Kidney capillary endothelial cell (primary cell): ENCODE data around the gene CPEB2.

Experiments
- DNase-seq: peaks from one replicate; pipeline ENCODE4 v3.0.0-alpha.2; 2018; ENCODE audit warnings: low spot score

The CPEB2 gene

DNA sequence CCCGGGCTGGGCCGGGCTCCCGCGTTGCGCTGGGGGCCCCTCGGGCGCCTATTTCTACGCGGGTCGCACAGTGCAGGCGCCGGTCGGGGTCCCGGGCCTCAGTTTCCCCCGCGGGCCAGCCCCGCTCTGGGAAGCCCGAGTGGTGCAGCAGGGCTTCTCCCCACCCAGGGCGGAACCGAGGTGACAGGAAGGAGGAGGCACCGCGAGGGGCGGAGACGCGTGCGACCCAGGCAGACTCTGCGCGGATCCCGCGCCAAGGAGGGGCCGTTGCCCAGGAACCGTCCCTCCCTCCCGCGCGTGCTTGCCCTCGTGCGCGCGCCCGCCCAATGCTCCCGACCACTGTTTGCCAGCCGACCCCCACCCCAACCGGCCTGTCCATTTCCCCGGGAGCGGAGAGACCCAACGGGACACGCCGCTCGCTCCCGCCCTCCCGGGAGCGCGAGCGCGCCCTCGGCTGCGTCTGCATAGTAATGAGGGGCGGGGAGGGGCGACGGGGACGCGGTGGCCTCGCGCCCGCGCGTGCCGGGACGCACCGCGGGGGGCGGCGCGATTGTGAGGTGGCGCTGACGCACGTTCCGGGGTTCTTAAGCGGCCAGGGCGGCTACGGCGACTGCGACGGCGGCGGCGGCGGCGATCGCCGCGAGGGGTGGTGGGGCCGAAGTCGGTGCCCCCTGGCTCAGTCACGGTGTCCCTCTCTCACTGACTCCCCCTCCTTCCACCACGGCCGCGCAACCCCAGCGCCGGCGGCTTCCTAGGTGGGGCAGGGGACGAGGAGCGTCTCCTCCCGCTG lies at the start of gene CPEB2:
Gene CPEB2 (plus strand): TSS at position 613 of the 790 bp plus-strand sequence. CDS start 193 bp downstream, outside the sequence.
- DNase-seq = peak; percentile 87

DNA sequence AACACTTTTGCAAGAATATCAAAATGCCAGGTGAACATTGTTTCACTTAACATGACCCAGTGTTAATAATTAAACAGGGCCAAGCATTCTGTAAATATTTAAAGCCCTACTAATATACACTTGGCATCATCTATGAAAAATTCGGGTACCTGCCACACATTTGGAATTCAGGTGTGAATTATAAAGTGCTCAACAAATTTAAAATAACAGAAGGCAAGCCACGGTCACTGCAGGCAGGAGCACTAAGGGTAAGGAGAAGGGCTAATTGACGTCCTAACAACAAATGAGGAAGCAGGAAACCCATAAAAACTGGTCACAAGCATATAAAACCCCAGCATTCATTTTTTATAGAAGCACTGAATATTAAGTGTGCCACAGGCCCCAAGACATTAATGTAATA lies 43.8 kb upstream of the CPEB2 start:
- no peak for DNase-seq

DNA sequence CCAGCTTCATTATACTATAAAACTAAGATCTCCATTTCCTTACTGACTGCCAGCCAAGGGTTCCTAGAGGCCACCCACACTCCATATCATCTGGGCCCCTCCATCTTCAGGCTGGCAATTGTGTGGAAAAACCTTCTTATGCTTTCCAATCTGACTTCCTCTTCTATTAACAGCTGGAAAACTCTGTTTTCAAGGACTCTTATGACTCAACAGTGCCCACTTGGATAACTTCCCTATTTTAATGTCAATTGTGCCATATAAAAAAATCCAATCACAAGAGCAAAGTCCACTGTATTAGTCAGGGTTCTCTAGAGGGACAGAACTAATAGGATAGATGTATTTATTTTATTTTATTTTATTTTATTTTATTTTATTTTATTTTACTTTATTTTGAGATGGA lies 41.0 kb upstream of the CPEB2 start:
- DNase-seq = no peak

GRCh38 chr4:14965071-14965470 lies 37.2 kb upstream of the CPEB2 start:
- no peak for DNase-seq

DNA sequence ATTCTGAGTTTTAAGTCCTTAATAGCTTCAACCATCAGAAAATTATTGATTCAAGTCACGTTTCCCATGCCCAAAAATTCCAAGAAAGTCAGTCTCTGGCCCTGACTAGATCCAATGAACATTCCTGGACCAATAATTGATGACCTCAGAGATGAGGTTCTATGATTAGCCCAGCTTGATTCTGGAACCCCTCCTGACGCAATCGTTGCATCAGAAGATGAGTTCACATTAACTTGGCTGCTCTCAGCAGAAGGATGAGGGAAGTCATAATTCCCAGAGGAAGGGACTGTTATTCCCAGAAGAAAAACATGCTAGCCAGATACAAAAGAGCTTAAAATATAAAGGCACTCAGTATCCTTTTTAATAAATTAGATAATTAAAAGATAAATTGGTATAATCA lies 34.3 kb upstream of the CPEB2 start:
- no peak for DNase-seq

GRCh38 chr4:14977830-14978229 lies 24.5 kb upstream of the CPEB2 start:
- DNase-seq = no peak

DNA sequence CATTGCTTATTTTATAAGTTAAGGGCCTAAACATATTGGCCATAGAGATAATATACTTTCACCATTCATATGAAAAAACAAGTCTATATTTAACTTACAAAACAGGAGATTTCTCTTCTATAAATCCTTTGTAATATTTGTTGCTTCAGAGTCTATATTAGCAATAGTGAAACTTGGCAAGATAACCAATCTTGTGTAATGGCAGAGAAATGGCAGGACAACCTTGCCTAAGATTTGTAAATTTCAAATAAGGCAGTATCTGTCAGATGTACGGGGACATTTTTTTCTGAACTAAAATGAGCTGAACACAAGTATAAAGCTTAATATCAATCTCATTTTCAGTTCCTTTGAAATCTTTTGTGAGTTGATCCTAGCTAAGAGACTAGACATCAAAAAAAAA lies 17.8 kb upstream of the CPEB2 start:
- no peak for DNase-seq

DNA sequence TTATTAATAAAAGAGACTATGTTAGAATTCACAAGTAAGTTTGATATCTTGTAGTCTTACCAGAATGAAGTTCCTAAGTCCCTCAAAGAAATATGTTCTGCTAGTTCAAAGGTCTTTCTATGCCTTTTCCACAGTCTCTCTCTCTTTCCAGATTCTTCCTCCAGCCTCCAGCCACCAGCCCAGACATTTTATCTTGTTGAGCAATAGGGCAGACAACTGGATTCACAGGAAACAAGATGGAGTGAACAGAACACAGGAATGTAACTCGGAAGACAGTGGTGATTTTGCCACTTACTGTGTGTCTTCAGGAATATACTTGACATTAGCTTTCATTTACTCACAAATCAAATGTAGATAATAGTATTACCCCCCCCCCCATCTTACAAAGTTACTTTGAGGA lies 17.1 kb upstream of the CPEB2 start:
- no peak for DNase-seq

DNA sequence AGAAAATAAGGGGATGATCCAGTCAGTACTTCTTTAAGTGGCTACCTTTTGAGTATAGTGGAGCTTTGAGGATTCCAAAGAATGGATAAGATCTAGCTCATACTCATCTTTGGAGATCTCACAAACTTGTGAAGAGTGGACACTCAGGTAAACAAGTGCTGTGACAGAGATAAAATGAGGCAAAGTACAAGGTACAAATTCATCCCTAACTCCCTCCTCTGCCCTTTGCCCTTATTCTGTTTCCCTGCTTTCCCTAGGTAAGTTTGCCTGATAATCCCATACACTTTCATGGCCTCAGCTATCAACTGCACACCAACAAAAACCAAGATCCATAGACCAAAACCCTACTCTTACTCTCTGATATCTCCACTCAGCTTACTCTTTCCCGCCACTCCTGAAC lies 16.4 kb upstream of the CPEB2 start:
- DNase-seq = no peak

DNA sequence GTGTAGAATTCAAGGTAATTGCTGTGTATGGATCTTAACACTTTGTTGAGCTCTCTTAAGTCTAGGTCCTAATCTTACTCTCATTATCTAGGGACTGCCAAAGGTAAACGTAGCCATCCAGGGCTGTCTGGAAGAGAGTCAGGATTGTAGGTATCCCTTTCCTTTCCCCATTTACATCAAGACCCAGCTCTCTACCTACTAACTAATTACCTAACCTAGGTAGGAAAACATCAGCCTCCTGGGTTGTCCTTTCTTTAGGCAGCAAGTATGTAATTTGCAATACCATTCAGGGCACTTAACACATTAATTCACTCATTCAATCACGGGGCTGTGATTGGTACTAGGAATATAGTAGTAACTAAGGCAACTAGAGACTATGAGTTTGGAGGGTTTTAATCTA lies 15.2 kb upstream of the CPEB2 start:
- DNase-seq = no peak

- no peak for DNase-seq
These were observed 11.8 kb upstream of the CPEB2 start for GRCh38 chr4:14990484-14990883.

DNA sequence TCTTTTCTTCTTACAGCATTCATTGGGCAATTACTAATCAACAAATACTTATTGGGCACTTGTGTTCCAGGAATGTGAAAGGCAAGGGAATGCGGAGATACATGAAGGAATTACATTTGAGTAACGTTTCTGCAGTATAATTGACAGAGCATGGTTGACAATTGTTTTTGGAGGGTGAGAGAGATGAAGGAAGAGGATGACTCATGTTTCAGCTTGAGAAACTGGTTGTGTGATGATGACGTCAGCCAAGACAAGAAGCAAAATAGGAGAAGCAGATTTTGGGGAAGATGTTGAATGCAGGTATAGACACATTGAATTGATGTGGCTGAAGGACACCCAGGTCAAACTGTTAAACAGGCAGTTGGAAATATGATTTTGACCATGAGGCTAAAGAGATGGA lies 8.0 kb upstream of the CPEB2 start:
- no peak for DNase-seq

- DNase-seq = peak; percentile 76
These were observed 923 bp upstream of the CPEB2 start for GRCh38 chr4:15001248-15001868.

GRCh38 chr4:15002659-15003400 lies 549 bp downstream of the CPEB2 start:
- DNase-seq = peak; percentile 71

DNA sequence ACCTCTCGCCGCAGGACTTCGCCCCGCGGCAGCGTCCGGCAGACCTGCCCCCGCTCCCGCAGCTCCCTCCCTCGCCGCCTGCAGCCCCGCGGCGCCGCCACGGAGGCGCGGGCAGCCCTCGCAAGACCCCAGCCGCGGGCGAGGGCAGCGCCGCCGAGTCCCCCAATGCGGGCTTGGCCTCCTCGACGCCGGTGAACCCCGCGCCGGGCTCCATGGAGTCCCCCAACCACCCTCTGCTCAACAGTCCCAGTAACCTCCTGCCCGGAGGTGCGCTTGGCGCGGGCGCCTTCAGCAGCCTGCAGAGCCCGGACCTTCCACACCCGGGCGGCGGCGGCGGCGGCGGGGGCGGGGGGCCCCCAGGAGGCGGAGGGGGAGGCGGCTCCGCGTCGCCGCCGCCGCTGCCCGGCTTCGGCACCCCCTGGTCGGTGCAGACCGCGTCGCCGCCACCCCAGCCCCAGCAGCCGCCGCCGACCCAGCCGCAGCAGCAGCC lies 1.2 kb downstream of the CPEB2 start:
- no peak for DNase-seq

DNA sequence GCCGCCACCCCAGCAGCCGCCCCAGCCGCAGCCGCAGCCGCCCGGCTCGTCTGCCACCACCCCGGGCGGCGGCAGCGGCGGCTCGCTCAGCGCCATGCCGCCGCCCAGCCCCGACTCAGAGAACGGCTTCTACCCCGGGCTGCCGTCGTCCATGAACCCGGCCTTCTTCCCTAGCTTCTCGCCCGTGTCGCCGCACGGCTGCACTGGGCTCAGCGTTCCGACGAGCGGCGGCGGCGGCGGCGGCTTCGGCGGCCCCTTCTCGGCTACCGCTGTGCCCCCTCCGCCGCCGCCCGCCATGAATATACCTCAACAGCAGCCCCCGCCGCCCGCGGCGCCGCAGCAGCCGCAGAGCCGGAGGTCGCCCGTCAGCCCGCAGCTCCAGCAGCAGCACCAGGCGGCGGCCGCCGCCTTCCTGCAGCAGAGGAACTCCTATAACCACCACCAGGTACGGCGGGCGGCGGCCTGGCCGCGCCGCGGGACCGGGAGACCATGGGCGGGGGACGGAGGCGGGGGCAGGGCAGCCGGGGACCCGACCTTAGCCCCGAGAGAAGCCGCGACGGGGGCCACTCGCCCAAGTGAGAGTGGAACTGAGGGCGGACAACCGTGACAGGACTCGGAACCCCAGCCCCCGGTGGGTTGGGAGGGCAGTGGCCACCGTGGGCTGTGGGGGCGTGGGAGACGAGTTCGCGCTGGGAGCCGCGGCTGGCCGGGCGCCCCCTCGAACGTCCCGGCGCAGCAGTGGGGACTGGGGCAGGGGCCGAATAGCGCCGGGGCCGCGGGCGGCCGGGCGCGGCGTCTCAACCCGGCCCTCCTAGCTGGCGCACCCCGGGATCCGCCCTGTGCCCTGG lies 1.8 kb downstream of the CPEB2 start:
- no peak for DNase-seq

DNA sequence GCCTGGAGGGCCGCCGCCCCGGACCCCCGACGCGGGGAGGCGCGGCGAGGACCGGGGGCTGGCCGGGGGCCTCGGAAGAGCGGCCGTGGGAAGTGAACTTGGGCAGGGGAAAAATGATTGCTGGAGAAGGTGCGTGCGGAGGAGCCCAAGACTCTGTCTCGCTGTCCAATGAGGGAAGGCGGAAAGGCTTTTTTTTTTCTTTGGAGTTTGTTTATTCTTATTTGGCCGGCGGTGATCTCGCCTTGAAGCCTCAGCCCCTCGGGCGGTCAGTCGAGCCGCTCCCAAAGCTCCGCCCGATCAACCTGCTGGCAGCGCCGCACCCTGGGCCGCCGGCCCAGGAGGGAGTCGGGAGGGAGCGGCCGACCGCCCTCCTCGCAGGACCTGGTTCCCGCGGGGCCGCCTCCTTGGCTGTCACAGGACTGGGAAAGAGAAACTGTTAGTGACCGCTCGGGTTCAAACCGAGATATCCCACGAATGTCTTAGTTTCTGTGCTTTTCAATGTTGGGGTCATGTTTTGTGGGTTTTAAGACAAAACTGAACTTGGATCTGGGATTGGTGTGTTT lies 2.5 kb downstream of the CPEB2 start:
- no peak for DNase-seq

- no peak for DNase-seq
These were observed 3.3 kb downstream of the CPEB2 start for GRCh38 chr4:15005474-15006115.

DNA sequence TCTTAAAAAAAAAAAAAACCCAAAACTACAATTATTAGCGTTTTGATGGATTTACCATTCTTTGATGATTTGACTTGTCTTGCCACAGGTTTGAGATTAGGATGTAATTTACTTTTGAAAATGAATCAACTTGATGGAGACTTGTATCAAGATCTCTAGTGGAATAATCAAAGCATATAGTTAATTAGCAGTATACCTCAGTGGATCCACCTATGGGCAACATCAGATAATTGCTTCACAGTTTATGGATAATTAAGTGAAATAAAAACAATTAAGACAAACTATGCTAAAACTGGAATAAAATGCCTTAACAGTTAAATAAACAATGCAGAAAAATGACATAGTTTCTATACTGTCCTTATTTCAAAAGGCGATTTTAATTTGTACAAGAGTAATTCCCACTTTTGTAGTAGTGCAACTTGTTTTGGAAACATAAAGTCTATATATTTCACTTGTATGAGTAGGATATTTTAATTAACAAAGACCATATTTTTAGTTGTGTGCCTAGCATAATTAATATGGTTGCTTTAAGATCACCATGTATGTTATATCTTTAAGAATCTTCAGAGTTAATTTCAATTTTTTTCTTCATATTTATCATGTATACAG lies 4.2 kb downstream of the CPEB2 start:
- DNase-seq = no peak

- no peak for DNase-seq
These were observed 4.9 kb downstream of the CPEB2 start for GRCh38 chr4:15007201-15007600.
